ENCODE results near the gene SLC39A11. TPM values are rescaled to one million over a fixed set of nuclear protein-coding genes. Genes with fewer than 3 reads are reported as not detected.

The SLC39A11 gene
- total RNA-seq, 2 donors from 2014 or later = 18.1 to 20.1 TPM

GRCh38 chr17:72706396-72706981 lies 386.0 kb downstream of the SLC39A11 start:
- H3K4me3 Mint-ChIP-seq = no peak overlapping the region
- no peaks in the 10 kb centered on the region for H3K36me3 Mint-ChIP-seq (ENCODE audit: low read depth)
- H3K27me3 ChIP-seq (ENCODE audit: control insufficient read depth, insufficient read depth, low read length, poor library complexity, severe bottlenecking) = no peaks in the 10 kb centered on the region
- WGBS, 2 experiments (ENCODE audit: insufficient coverage in 1 of 2, insufficient read length in 1 of 2) = 88 to 89% methylated on average over 3 of the region's 3 CpGs
- H3K9ac ChIP-seq (ENCODE audit: extremely low read depth, low read length, poor library complexity, severe bottlenecking) = no peak overlapping the region
- TF ChIP-seq CTCF (conservative IDR thresholded peaks at IDR 0.05) = no peak
- H3K4me3 ChIP-seq (ENCODE audit: low read length) = no peak overlapping the region
- no peak overlapping the region for H3K27ac ChIP-seq (ENCODE audit: low read depth, low read length)
- DNase-seq = no peak
- peaks cover 4% of the 10 kb centered on the region for H3K4me1 ChIP-seq (ENCODE audit: control insufficient read depth, insufficient read depth, low read length)
- peaks cover 16% of the 10 kb centered on the region for H3K9me3 Mint-ChIP-seq
- peaks cover 11% of the 10 kb centered on the region for H3K4me1 Mint-ChIP-seq
- H3K36me3 ChIP-seq (ENCODE audit: control insufficient read depth, insufficient read depth, low read length) = no peaks in the 10 kb centered on the region
- H3K27me3 Mint-ChIP-seq (ENCODE audit: insufficient read depth) = peaks cover 2% of the 10 kb centered on the region
- H3K9me3 ChIP-seq (ENCODE audit: control insufficient read depth, low read length) = peaks cover 14% of the 10 kb centered on the region
- no peak overlapping the region for H3K27ac Mint-ChIP-seq

GRCh38 chr17:72705905-72706395 lies 386.5 kb downstream of the SLC39A11 start:
- Mint-ChIP-seq H3K27me3 (ENCODE audit: insufficient read depth) (peaks cover 1% of the 10 kb centered on the region), H3K36me3 (ENCODE audit: low read depth) (no peaks in the 10 kb centered on the region), H3K4me1 (peaks cover 11% of the 10 kb centered on the region), H3K27ac (no peak overlapping the region), H3K9me3 (peaks cover 14% of the 10 kb centered on the region), H3K4me3 (no peak overlapping the region)
- Histone ChIP-seq H3K4me1 (ENCODE audit: control insufficient read depth, insufficient read depth, low read length) (peaks cover 4% of the 10 kb centered on the region), H3K36me3 (ENCODE audit: control insufficient read depth, insufficient read depth, low read length) (no peaks in the 10 kb centered on the region), H3K9ac (ENCODE audit: extremely low read depth, low read length, poor library complexity, severe bottlenecking) (no peak overlapping the region), H3K4me3 (ENCODE audit: low read length) (peak overlapping the region; percentile 32), H3K27me3 (ENCODE audit: control insufficient read depth, insufficient read depth, low read length, poor library complexity, severe bottlenecking) (no peaks in the 10 kb centered on the region), H3K9me3 (ENCODE audit: control insufficient read depth, low read length) (peaks cover 8% of the 10 kb centered on the region), H3K27ac (ENCODE audit: low read depth, low read length) (no peak overlapping the region)
- no peak for TF ChIP-seq CTCF (conservative IDR thresholded peaks at IDR 0.05)
- no peak for DNase-seq
- WGBS, 2 experiments (ENCODE audit: insufficient coverage in 1 of 2, insufficient read length in 1 of 2) = 89% methylated on average over 5 of the region's 5 CpGs; no CpG with 5 or more reads in 1 of the 2 experiments

GRCh38 chr17:72702998-72703397 lies 389.5 kb downstream of the SLC39A11 start:
- peaks cover 5% of the 10 kb centered on the region for H3K9me3 Mint-ChIP-seq
- H3K36me3 Mint-ChIP-seq (ENCODE audit: low read depth) = no peaks in the 10 kb centered on the region
- Histone ChIP-seq H3K27ac (ENCODE audit: low read depth, low read length) (no peak overlapping the region), H3K27me3 (ENCODE audit: control insufficient read depth, insufficient read depth, low read length, poor library complexity, severe bottlenecking) (no peaks in the 10 kb centered on the region), H3K9ac (ENCODE audit: extremely low read depth, low read length, poor library complexity, severe bottlenecking) (no peak overlapping the region), H3K4me1 (ENCODE audit: control insufficient read depth, insufficient read depth, low read length) (peaks cover 4% of the 10 kb centered on the region), H3K9me3 (ENCODE audit: control insufficient read depth, low read length) (peaks cover 3% of the 10 kb centered on the region), H3K36me3 (ENCODE audit: control insufficient read depth, insufficient read depth, low read length) (no peaks in the 10 kb centered on the region), H3K4me3 (ENCODE audit: low read length) (no peak overlapping the region)
- WGBS, 2 experiments (ENCODE audit: insufficient coverage in 1 of 2, insufficient read length in 1 of 2) = 86 to 92% methylated on average over 1 to 3 of the region's 4 CpGs
- H3K27me3 Mint-ChIP-seq (ENCODE audit: insufficient read depth) = no peaks in the 10 kb centered on the region
- no peak overlapping the region for H3K27ac Mint-ChIP-seq
- no peak for DNase-seq
- H3K4me3 Mint-ChIP-seq = no peak overlapping the region
- peaks cover 11% of the 10 kb centered on the region for H3K4me1 Mint-ChIP-seq
- TF ChIP-seq CTCF (conservative IDR thresholded peaks at IDR 0.05) = no peak
